ENCODE data around the gene ECHDC3. TPM values are rescaled to one million over a fixed set of nuclear protein-coding genes. Genes with fewer than 3 reads are reported as not detected.

Gene ECHDC3
- total RNA-seq (0.47 TPM), polyA plus RNA-seq (1 to 10 TPM in 1 of 4 donors, under 1 TPM in 3; 0.10 to 1.1 (median 0.47) TPM)

- DNase-seq (peak; percentile 10 to 53 (median 32)), ATAC-seq (ENCODE audit: low read depth in 2 of 2) (peak; percentile 65 to 66)
- Histone ChIP-seq H3K4me1 (ENCODE audit: control insufficient read depth, insufficient read depth, low read length, poor library complexity, severe bottlenecking) (peaks cover 8% of the 10 kb centered on the region), H3K36me3 (ENCODE audit: control insufficient read depth, insufficient read depth, low read length) (no peaks in the 10 kb centered on the region), H3K4me3 (ENCODE audit: low read depth, low read length) (no peak within 1 kb of the TSS), H3K27ac (ENCODE audit: insufficient read depth, low read length, poor library complexity, severe bottlenecking) (no peak within 1 kb of the TSS), H3K27me3 (ENCODE audit: control insufficient read depth, insufficient read depth, low read length) (no peaks in the 10 kb centered on the region), H3K9me3 (ENCODE audit: control insufficient read depth in 2 of 2, low read length in 2 of 2) (no peaks in the 10 kb centered on the region)
- Mint-ChIP-seq H3K9me3 (peaks cover 0 to 11% (median 0%) of the 10 kb centered on the region in 7 donors), H3K36me3 (peaks cover 3% of the 10 kb centered on the region), H3K27me3 (peaks cover 46% of the 10 kb centered on the region), H3K27ac (no peak within 1 kb of the TSS), H3K4me1 (peaks cover 0 to 25% (median 5%) of the 10 kb centered on the region in 4 donors), H3K4me3 (peak within 1 kb of the TSS; percentile 41 to 78 (median 62))
Measured at GRCh38 chr10:11742009-11742778, at the start of gene ECHDC3. TSS of gene ECHDC3 (plus strand) at chr10:11742382. CDS start at chr10:11742577, 195 bp downstream.

- ATAC-seq (ENCODE audit: low read depth in 2 of 2): no peak
Measured at GRCh38 chr10:11693376-11693775, 48.8 kb upstream of the ECHDC3 start.

GRCh38 chr10:11695779-11696178, 46.4 kb upstream of the ECHDC3 start:
- H3K4me1 Mint-ChIP-seq: peaks cover 0 to 8% (median 1%) of the 10 kb centered on the region in 4 donors
- no peak overlapping the region for H3K27ac Mint-ChIP-seq
- Histone ChIP-seq H3K4me1 (ENCODE audit: control insufficient read depth, insufficient read depth, low read length, poor library complexity, severe bottlenecking) (no peaks in the 10 kb centered on the region), H3K27ac (ENCODE audit: insufficient read depth, low read length, poor library complexity, severe bottlenecking) (no peak overlapping the region), H3K9me3 (ENCODE audit: control insufficient read depth in 2 of 2, low read length in 2 of 2) (no peaks in the 10 kb centered on the region), H3K4me3 (ENCODE audit: low read depth, low read length) (no peak overlapping the region), H3K27me3 (ENCODE audit: control insufficient read depth, insufficient read depth, low read length) (no peaks in the 10 kb centered on the region), H3K36me3 (ENCODE audit: control insufficient read depth, insufficient read depth, low read length) (no peaks in the 10 kb centered on the region)
- peaks cover 0 to 3% (median 0%) of the 10 kb centered on the region in 7 donors for H3K9me3 Mint-ChIP-seq
- peaks cover 21% of the 10 kb centered on the region for H3K27me3 Mint-ChIP-seq
- H3K4me3 Mint-ChIP-seq: no peak overlapping the region
- ATAC-seq (ENCODE audit: low read depth in 2 of 2): no peak
- no peak for DNase-seq
- no peaks in the 10 kb centered on the region for H3K36me3 Mint-ChIP-seq

More at GRCh38 chr10:11693376-11693775, 48.8 kb upstream of the ECHDC3 start:
- Histone ChIP-seq H3K4me3 (ENCODE audit: low read depth, low read length) (no peak overlapping the region), H3K27ac (ENCODE audit: insufficient read depth, low read length, poor library complexity, severe bottlenecking) (no peak overlapping the region), H3K4me1 (ENCODE audit: control insufficient read depth, insufficient read depth, low read length, poor library complexity, severe bottlenecking) (no peaks in the 10 kb centered on the region), H3K36me3 (ENCODE audit: control insufficient read depth, insufficient read depth, low read length) (no peaks in the 10 kb centered on the region), H3K9me3 (ENCODE audit: control insufficient read depth in 2 of 2, low read length in 2 of 2) (no peaks in the 10 kb centered on the region), H3K27me3 (ENCODE audit: control insufficient read depth, insufficient read depth, low read length) (no peaks in the 10 kb centered on the region)
- H3K27ac Mint-ChIP-seq: peak overlapping the region in 1 of 3 donors; percentile 47
- no peak for DNase-seq
- no peak overlapping the region for H3K4me3 Mint-ChIP-seq
- H3K4me1 Mint-ChIP-seq: peaks cover 0 to 11% (median 6%) of the 10 kb centered on the region in 4 donors
- H3K27me3 Mint-ChIP-seq: peaks cover 23% of the 10 kb centered on the region
- H3K36me3 Mint-ChIP-seq: no peaks in the 10 kb centered on the region
- H3K9me3 Mint-ChIP-seq: peaks cover 0 to 3% (median 0%) of the 10 kb centered on the region in 7 donors

- no peaks in the 10 kb centered on the region for H3K9me3 ChIP-seq (ENCODE audit: control insufficient read depth in 2 of 2, low read length in 2 of 2)
- H3K4me1 Mint-ChIP-seq: peaks cover 0 to 8% (median 1%) of the 10 kb centered on the region in 4 donors
- no peak overlapping the region for H3K27ac Mint-ChIP-seq
- peak in 1 of 3 donors; percentile 44 for DNase-seq
- no peak overlapping the region for H3K4me3 ChIP-seq (ENCODE audit: low read depth, low read length)
- H3K27me3 Mint-ChIP-seq: peaks cover 31% of the 10 kb centered on the region
- no peaks in the 10 kb centered on the region for H3K36me3 Mint-ChIP-seq
- H3K27me3 ChIP-seq (ENCODE audit: control insufficient read depth, insufficient read depth, low read length): no peaks in the 10 kb centered on the region
- H3K36me3 ChIP-seq (ENCODE audit: control insufficient read depth, insufficient read depth, low read length): no peaks in the 10 kb centered on the region
- no peak overlapping the region for H3K27ac ChIP-seq (ENCODE audit: insufficient read depth, low read length, poor library complexity, severe bottlenecking)
- peaks cover 0 to 3% (median 0%) of the 10 kb centered on the region in 7 donors for H3K9me3 Mint-ChIP-seq
- H3K4me3 Mint-ChIP-seq: peak overlapping the region in 1 of 4 donors; percentile 28
- ATAC-seq (ENCODE audit: low read depth in 2 of 2): no peak
- no peaks in the 10 kb centered on the region for H3K4me1 ChIP-seq (ENCODE audit: control insufficient read depth, insufficient read depth, low read length, poor library complexity, severe bottlenecking)
Measured at GRCh38 chr10:11697718-11698527, 44.3 kb upstream of the ECHDC3 start.

- H3K4me1 ChIP-seq (ENCODE audit: control insufficient read depth, insufficient read depth, low read length, poor library complexity, severe bottlenecking): no peaks in the 10 kb centered on the region
- H3K4me3 ChIP-seq (ENCODE audit: low read depth, low read length): no peak overlapping the region
- no peak overlapping the region for H3K4me3 Mint-ChIP-seq
- DNase-seq (no peak), ATAC-seq (ENCODE audit: low read depth in 2 of 2) (no peak)
- H3K36me3 Mint-ChIP-seq: no peaks in the 10 kb centered on the region
- peak overlapping the region in 1 of 3 donors; percentile 41 for H3K27ac Mint-ChIP-seq
- H3K27ac ChIP-seq (ENCODE audit: insufficient read depth, low read length, poor library complexity, severe bottlenecking): no peak overlapping the region
- H3K4me1 Mint-ChIP-seq: peaks cover 0 to 8% (median 1%) of the 10 kb centered on the region in 4 donors
- H3K9me3 Mint-ChIP-seq: peaks cover 0 to 3% (median 0%) of the 10 kb centered on the region in 7 donors
- H3K9me3 ChIP-seq (ENCODE audit: control insufficient read depth in 2 of 2, low read length in 2 of 2): no peaks in the 10 kb centered on the region
- no peaks in the 10 kb centered on the region for H3K27me3 ChIP-seq (ENCODE audit: control insufficient read depth, insufficient read depth, low read length)
- H3K36me3 ChIP-seq (ENCODE audit: control insufficient read depth, insufficient read depth, low read length): no peaks in the 10 kb centered on the region
- peaks cover 22% of the 10 kb centered on the region for H3K27me3 Mint-ChIP-seq
Measured at GRCh38 chr10:11698691-11699549, 43.3 kb upstream of the ECHDC3 start.

- Mint-ChIP-seq H3K27me3 (peaks cover 27% of the 10 kb centered on the region), H3K9me3 (peaks cover 0 to 3% (median 0%) of the 10 kb centered on the region in 7 donors), H3K36me3 (no peaks in the 10 kb centered on the region), H3K27ac (no peak overlapping the region), H3K4me1 (peaks cover 0 to 8% (median 1%) of the 10 kb centered on the region in 4 donors), H3K4me3 (no peak overlapping the region)
- H3K27ac ChIP-seq (ENCODE audit: insufficient read depth, low read length, poor library complexity, severe bottlenecking): no peak overlapping the region
- DNase-seq (no peak), ATAC-seq (ENCODE audit: low read depth in 2 of 2) (no peak)
- no peaks in the 10 kb centered on the region for H3K4me1 ChIP-seq (ENCODE audit: control insufficient read depth, insufficient read depth, low read length, poor library complexity, severe bottlenecking)
- no peaks in the 10 kb centered on the region for H3K27me3 ChIP-seq (ENCODE audit: control insufficient read depth, insufficient read depth, low read length)
- no peak overlapping the region for H3K4me3 ChIP-seq (ENCODE audit: low read depth, low read length)
- H3K9me3 ChIP-seq (ENCODE audit: control insufficient read depth in 2 of 2, low read length in 2 of 2): no peaks in the 10 kb centered on the region
- H3K36me3 ChIP-seq (ENCODE audit: control insufficient read depth, insufficient read depth, low read length): no peaks in the 10 kb centered on the region
Measured at GRCh38 chr10:11699550-11700097, 42.6 kb upstream of the ECHDC3 start.

- ATAC-seq (ENCODE audit: low read depth in 2 of 2) (no peak), DNase-seq (no peak)
- H3K36me3 Mint-ChIP-seq: no peaks in the 10 kb centered on the region
- no peak overlapping the region for H3K27ac Mint-ChIP-seq
- no peak overlapping the region for H3K4me3 Mint-ChIP-seq
- no peaks in the 10 kb centered on the region for H3K36me3 ChIP-seq (ENCODE audit: control insufficient read depth, insufficient read depth, low read length)
- H3K4me1 ChIP-seq (ENCODE audit: control insufficient read depth, insufficient read depth, low read length, poor library complexity, severe bottlenecking): no peaks in the 10 kb centered on the region
- no peaks in the 10 kb centered on the region for H3K27me3 ChIP-seq (ENCODE audit: control insufficient read depth, insufficient read depth, low read length)
- no peak overlapping the region for H3K27ac ChIP-seq (ENCODE audit: insufficient read depth, low read length, poor library complexity, severe bottlenecking)
- peaks cover 36% of the 10 kb centered on the region for H3K27me3 Mint-ChIP-seq
- H3K9me3 Mint-ChIP-seq: peaks cover 0 to 3% (median 0%) of the 10 kb centered on the region in 7 donors
- H3K9me3 ChIP-seq (ENCODE audit: control insufficient read depth in 2 of 2, low read length in 2 of 2): no peaks in the 10 kb centered on the region
- H3K4me3 ChIP-seq (ENCODE audit: low read depth, low read length): no peak overlapping the region
- H3K4me1 Mint-ChIP-seq: peaks cover 0 to 10% (median 1%) of the 10 kb centered on the region in 4 donors
Measured at GRCh38 chr10:11700539-11700938, 41.6 kb upstream of the ECHDC3 start.
